ENCODE measurements around the gene F8. TPM values are rescaled to one million over a fixed set of nuclear protein-coding genes. Genes with fewer than 3 reads are reported as not detected.

Gene F8
- total and polyA plus RNA-seq, 9 of the 15 experiments (the other 6 are each of a cell fraction or from before 2014, with no cell fraction given), result 0.41 to 3.8 (median 0.91) TPM

DNA sequence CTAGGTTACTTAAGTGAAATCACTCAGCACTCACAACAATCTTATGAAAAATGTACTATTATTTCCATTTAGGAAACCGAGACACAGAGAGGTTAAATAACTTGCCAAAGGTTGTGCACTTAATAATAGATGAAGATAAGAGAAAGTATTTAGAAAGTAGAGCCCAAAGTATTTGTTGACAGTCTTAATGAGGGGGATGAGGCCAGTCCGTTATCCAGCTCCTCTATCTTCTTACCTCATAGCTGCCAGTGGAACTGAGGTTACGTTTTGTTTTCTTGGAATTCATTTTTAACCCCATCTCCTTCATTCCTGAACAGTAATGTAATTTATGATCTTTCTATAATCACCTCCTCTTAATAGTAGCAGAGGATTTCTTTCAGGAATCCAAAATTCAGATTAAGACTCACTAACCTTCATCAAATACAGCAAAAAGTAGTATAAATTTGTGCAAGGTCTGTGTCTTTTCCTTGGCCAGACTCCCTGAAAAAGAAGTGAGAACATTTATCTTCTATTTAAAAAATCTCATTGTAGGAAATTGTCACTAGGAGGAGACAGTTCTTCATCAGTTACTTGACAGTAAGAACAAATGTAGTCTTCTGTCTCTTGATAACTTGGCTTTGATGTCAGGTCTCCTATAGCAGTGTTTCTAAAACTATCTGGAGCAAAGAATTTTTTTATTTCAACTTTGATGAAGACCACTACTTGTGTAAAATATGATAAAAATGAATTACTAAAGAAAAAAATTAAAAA lies 35.5 kb downstream of the F8 start:
- Histone ChIP-seq H4K20me1 (replicated peaks; ENCODE audit: control insufficient read depth, insufficient read depth, low read length) (no peaks in the 10 kb centered on the region; the same call in 1 of the 2 replicates), H3K79me2 (ENCODE audit: control insufficient read depth, insufficient read depth, low read length) (no peaks in the 10 kb centered on the region), H3K27me3 (ENCODE audit: control insufficient read depth in 2 of 2, insufficient read depth in 2 of 2, low read length in 2 of 2) (no peaks in the 10 kb centered on the region), H3K9me3 (replicated peaks; ENCODE audit: control insufficient read depth, insufficient read depth, low read depth, low read length) (no peaks in the 10 kb centered on the region), H2AFZ (ENCODE audit: low read depth, low read length) (no peak overlapping the region), H3K9ac (ENCODE audit: insufficient read depth in 1 of 2, low read depth in 2 of 2, low read length in 2 of 2) (no peak overlapping the region), H3K27ac (ENCODE audit: extremely low read depth, low read depth, low read length) (no peak overlapping the region), H3K9me1 (ENCODE audit: control insufficient read depth, insufficient read depth, low read length) (no peaks in the 10 kb centered on the region), H3K4me3 (no peak overlapping the region), H3K4me1 (replicated peaks in 1 of 2; ENCODE audit: control insufficient read depth in 2 of 2, insufficient read depth in 2 of 2, low read length in 2 of 2) (0 out of 5 replicates have a peak, but pooled peaks cover 0 to 3% of the 10 kb centered on the region in 2 experiments), H3K4me2 (ENCODE audit: insufficient read depth, low read length) (no peak overlapping the region), H3K36me3 (ENCODE audit: control insufficient read depth, insufficient read depth, low read length) (no peaks in the 10 kb centered on the region)
- in situ Hi-C loops (cut with MboI), result no loop called here
- peak; percentile 48 for FAIRE-seq
- 0% methylated on average over 3 of the region's 3 CpGs for WGBS (ENCODE audit: insufficient coverage, low coverage, missing lambda C conversion rate)
- ChIA-PET CTCF (ENCODE audit: low intra/inter-chr PET ratio) (interaction anchor here (0.8 to 2.3 kb wide), 2 partner anchors 62 to 70 kb away, joined by 3 to 21 read pairs; no protein-coding TSS in a partner anchor), POLR2A (no interaction called here)
- no peak for DNase-seq (ENCODE audit: extremely low read depth in 1 of 4, low spot score in 3 of 4)
- ATAC-seq, result 0 out of 3 replicates have a peak, but pooled peaks have one; percentile 46
- no TSS peak for BruUV-seq (replicated peaks)
- intact Hi-C loops (cut with micrococcal nuclease), result loop anchor here (1.0 to 10.0 kb wide), 3 partner anchors 40 to 188 kb away; partner anchors contain the start of gene FUNDC2
- TF ChIP-seq ZNF316 (IDR thresholded peaks at IDR 0.05) (no peak), ZFP36 (IDR thresholded peaks at IDR 0.05; ENCODE audit: low read depth, low read length, partially characterized antibody) (no peak), RAD21 (CRISPR knock-in tag; conservative IDR thresholded peaks at IDR 0.05 in 1 of 2, IDR thresholded peaks at IDR 0.05 in 1 of 2) (peak; percentile 68 to 79), STAT5B (CRISPR knock-in tag; IDR thresholded peaks at IDR 0.05) (no peak), DACH1 (IDR thresholded peaks at IDR 0.05; ENCODE audit: partially characterized antibody) (no peak), HEY1 (CRISPR knock-in tag; IDR thresholded peaks at IDR 0.05; ENCODE audit: borderline replicate concordance) (no peak), FOXA3 (CRISPR knock-in tag; conservative IDR thresholded peaks at IDR 0.05 in 1 of 2, IDR thresholded peaks at IDR 0.05 in 1 of 2) (no peak), SMC3 (conservative IDR thresholded peaks at IDR 0.05; ENCODE audit: insufficient read depth, low read depth, low read length) (0 out of 2 replicates have a peak, but pooled peaks have one; percentile 27), ZNF778 (CRISPR knock-in tag; IDR thresholded peaks at IDR 0.05) (no peak)
- TF ChIP-seq, protein P1, sequence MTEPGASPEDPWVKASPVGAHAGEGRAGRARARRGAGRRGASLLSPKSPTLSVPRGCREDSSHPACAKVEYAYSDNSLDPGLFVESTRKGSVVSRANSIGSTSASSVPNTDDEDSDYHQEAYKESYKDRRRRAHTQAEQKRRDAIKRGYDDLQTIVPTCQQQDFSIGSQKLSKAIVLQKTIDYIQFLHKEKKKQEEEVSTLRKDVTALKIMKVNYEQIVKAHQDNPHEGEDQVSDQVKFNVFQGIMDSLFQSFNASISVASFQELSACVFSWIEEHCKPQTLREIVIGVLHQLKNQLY (CRISPR knock-in tag; conservative IDR thresholded peaks at IDR 0.05), result no peak
- TF ChIP-seq, protein P2, sequence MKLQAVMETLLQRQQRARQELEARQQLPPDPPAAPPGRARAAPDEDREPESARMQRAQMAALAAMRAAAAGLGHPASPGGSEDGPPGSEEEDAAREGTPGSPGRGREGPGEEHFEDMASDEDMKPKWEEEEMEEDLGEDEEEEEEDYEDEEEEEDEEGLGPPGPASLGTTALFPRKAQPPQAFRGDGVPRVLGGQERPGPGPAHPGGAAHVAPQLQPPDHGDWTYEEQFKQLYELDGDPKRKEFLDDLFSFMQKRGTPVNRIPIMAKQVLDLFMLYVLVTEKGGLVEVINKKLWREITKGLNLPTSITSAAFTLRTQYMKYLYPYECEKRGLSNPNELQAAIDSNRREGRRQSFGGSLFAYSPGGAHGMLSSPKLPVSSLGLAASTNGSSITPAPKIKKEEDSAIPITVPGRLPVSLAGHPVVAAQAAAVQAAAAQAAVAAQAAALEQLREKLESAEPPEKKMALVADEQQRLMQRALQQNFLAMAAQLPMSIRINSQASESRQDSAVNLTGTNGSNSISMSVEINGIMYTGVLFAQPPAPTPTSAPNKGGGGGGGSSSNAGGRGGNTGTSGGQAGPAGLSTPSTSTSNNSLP (IDR thresholded peaks at IDR 0.05; ENCODE audit: borderline replicate concordance, low read depth, low read length), result no peak
- TF ChIP-seq, protein P3, sequence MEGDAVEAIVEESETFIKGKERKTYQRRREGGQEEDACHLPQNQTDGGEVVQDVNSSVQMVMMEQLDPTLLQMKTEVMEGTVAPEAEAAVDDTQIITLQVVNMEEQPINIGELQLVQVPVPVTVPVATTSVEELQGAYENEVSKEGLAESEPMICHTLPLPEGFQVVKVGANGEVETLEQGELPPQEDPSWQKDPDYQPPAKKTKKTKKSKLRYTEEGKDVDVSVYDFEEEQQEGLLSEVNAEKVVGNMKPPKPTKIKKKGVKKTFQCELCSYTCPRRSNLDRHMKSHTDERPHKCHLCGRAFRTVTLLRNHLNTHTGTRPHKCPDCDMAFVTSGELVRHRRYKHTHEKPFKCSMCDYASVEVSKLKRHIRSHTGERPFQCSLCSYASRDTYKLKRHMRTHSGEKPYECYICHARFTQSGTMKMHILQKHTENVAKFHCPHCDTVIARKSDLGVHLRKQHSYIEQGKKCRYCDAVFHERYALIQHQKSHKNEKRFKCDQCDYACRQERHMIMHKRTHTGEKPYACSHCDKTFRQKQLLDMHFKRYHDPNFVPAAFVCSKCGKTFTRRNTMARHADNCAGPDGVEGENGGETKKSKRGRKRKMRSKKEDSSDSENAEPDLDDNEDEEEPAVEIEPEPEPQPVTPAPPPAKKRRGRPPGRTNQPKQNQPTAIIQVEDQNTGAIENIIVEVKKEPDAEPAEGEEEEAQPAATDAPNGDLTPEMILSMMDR (IDR thresholded peaks at IDR 0.05 in 2 of 3, conservative IDR thresholded peaks at IDR 0.05 in 1 of 3; ENCODE audit: insufficient read depth in 2 of 3, low read depth in 1 of 3, low read length in 3 of 3), result peak in 2 of 3 experiments; percentile 30 to 61; a peak in 3 of 6 replicates
- TF ChIP-seq, protein P4, sequence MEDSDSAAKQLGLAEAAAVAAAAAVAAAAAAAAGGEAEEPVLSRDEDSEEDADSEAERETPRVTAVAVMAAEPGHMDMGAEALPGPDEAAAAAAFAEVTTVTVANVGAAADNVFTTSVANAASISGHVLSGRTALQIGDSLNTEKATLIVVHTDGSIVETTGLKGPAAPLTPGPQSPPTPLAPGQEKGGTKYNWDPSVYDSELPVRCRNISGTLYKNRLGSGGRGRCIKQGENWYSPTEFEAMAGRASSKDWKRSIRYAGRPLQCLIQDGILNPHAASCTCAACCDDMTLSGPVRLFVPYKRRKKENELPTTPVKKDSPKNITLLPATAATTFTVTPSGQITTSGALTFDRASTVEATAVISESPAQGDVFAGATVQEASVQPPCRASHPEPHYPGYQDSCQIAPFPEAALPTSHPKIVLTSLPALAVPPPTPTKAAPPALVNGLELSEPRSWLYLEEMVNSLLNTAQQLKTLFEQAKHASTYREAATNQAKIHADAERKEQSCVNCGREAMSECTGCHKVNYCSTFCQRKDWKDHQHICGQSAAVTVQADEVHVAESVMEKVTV (CRISPR knock-in tag; IDR thresholded peaks at IDR 0.05), result peak; percentile 61

Measured in K562 (cell line).